ENCODE results near the gene LNX1.

LNX1 gene

GRCh38 chr4:53531585-53532224 lies 59.6 kb downstream of the LNX1 start:
- no peak for DNase-seq

DNA sequence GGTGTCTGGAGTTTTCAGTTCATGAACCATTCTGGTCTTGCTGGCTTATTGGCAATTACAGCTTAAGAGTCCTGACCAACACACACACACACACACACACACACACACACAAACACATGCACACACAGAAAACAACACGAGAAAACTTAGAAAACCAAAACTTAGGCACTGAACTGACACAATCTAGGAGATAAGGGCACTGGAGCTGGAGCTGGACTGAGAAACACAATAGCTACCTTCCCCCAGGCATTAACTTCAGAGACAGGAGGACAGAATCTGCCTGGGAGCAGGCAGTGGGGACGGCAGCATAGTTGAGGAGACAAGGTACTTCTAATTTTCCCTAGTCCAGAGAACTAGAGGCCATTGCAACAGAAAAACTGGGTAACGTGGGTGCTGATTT lies 62.3 kb downstream of the LNX1 start:
- DNase-seq = no peak

DNA sequence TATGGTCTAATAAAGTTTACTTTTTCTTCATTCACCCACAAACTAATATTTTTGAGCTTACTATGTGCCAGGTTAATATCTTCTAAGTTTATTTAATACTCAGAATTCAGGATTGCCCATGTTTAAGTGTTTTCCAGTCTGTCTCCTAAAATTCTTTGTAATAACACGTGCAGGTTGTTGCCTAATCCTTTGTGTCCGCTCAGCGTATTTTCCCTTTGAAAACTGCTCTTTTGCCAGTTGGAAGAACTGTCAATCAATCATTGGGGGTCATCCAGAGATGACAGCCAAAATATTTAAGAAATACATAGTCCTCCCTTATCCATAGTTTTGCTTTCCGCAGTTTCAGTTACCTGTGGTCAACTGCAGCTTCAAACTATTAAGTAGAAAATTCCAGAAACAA lies 63.4 kb downstream of the LNX1 start:
- DNase-seq = no peak

DNA sequence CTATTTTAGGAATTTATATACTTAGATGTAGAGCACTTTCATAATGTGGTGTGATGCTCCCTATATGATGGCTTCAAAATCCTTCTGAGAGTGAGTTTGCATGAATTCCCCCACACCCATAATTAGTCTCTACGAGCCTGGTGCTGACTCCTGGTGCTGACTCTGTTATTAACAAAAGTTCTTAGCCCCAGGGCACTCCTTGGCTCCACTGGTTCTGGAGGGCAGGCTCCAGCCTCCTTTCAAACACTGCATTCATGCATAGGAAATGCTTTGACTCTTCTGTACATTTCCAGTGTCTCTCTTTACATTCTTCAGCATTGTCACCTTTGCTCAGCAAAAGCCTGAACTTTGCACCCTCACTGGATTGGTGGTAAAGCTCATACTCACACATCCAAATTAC lies 64.0 kb downstream of the LNX1 start:
- DNase-seq = no peak

DNA sequence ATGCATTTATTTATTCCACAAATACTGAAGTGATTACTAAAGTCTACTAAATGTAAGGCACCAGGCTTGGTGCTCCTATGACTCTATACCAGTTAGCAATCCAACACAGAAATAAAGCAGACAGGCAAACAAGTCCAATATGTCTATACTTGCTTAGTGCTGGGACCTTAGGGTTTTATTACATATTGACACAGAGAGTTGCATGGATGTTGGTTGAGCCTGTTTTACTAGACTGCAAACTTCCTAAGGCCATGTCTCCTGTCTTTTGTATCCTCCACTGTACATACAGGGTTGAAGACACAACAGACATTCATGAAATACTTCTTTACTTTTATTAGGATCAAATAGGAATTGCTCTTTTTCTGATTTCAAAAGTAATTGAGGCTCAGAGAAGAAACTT lies 69.0 kb downstream of the LNX1 start:
- no peak for DNase-seq

- no peak for DNase-seq
Observed at GRCh38 chr4:53520116-53520515, 71.2 kb downstream of the LNX1 start.

DNA sequence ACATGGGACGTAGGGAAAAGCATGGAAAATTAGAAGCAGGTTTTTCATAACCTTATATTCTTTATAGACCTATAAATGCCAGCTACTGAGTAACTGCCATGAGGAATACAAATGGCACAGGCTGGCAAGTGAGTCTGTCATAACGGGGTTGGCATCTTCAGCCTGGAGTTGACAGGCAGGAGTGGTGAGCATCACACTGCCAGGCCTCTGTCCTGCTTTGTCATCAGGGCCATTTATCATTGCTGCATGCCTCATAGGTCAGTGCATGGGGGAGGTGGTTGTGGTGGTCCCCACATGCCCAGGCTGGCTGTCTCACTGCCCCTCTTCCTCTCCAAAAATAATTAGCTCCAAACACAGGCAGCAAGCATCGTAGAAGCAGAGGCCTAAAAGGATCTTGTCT lies 72.5 kb downstream of the LNX1 start:
- no peak for DNase-seq

GRCh38 chr4:53515076-53515475 lies 76.2 kb downstream of the LNX1 start:
- DNase-seq = no peak

DNA sequence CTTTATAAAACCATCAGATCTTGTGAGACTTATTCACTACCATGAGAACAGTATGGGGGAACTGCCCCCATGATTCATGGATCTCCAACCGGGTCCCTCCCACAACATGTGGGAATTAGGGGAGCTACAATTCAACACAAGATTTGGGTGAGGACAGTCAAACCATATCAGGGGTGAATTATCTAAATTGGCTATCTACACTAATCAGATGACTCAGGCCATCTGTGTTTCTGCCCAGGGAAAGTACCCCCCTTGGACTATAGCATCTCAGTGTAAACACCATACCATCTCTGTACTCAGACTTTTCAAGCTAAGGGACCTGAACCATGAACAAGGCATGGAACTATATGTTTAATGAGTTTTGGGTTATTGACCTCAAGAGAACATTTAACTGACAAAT lies 76.8 kb downstream of the LNX1 start:
- no peak for DNase-seq

DNA sequence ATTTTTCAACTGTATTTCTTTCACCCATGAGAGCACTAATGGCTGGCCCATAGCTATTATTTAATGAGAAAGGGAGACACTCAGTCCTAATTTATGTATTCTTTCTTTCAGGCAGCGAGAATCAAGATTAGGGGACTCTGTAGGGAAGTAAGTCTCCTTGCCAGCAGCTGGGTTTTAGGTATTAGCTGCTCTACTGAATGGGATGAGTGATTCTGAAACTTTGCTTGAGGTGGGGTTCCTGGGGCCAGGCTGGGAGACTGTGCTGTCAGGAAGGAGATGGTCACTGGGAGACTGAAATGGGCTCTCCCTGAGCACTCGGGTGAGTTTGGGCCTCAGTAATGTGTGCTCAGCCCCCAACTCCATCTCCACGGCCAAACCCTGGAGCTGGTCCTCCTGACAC lies 78.7 kb downstream of the LNX1 start:
- DNase-seq = no peak

DNA sequence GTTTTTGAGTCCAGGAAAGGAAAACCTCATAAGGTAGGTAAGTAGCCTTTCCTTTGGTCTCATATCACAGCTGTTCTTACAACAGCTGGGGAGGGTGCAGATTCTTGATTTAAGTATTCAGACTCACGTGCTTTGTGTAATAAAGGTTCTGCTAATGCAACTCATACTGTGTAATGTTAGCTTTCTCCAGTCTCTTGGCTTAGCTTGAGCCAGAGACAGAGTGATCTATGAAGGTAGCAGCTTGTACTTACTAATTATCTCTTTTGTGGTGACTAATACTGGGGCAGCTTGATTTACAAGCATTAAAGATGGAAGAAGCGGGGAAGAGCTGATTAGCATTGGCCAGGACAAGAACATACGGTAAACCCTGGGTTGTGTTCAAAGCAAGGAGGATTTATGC lies 80.3 kb downstream of the LNX1 start:
- DNase-seq = no peak

GRCh38 chr4:53510321-53510720 lies 81.0 kb downstream of the LNX1 start:
- no peak for DNase-seq

DNA sequence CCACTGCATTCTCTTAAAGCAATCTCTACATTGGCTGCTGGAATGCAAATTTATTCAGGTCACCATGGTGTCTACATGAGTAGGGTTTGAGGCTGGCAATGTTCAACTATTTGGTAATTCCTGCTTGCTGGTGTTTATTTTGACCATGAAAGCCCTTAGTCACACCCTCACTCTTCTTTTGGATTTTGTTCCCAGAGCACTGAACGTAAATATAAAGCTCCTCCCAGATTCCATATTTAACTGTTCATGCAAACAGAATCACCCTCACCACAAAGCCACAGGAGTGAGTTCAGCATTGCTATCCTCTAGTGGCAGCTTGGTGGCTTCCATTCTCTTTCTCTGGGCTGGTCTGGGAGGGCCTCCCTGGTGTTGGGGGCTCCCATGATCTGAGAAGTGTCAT lies 82.8 kb downstream of the LNX1 start:
- DNase-seq = no peak

- DNase-seq = peak; percentile 71
Observed at GRCh38 chr4:53507671-53508286, 83.5 kb downstream of the LNX1 start.

DNA sequence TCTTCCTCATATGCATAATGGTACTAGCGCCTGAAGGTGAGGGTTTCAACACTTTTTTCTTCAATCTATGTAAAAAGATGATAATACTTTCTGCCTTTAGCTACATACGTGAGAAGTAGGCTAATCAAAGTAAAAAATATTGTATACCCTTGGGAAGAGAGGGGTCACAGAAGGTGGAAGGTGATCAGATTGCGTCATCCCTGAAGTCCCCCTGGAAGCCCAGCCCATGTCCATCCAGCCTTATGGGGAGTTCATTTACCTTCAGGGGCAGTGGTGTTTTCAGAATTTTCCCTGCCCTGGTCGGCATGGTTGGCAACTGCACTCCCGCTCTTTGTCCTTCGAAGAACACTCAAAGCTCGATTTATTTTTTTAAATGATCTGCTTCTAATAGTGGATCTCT lies 84.2 kb downstream of the LNX1 start:
- DNase-seq = no peak

GRCh38 chr4:53505947-53506346 lies 85.3 kb downstream of the LNX1 start:
- no peak for DNase-seq

- DNase-seq = no peak
Observed at GRCh38 chr4:53502094-53502493, 89.2 kb downstream of the LNX1 start.

DNA sequence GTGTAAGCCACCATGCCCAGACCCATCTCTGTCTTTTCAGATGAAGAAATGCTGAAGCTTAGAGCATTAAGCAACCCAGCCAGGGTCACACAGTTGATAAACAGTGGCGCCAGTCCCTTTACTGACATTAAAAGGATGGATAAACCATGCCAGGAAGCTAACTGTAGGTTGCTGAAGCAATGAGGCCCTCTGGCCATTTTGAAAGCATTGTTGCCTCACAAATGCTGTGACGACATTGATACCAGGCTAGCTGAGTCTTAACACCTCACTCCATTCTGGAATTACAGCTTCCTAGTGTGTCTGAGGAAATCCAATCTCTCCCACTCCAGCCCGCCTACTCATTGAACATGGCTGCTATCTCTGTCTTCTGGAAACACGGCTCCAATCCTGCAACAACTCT lies 89.7 kb downstream of the LNX1 start:
- no peak for DNase-seq

GRCh38 chr4:53500546-53500945 lies 90.7 kb downstream of the LNX1 start:
- DNase-seq = no peak

- no peak for DNase-seq
Observed at GRCh38 chr4:53499791-53500190, 91.5 kb downstream of the LNX1 start.

- no peak for DNase-seq
Observed at GRCh38 chr4:53498706-53499105, 92.6 kb downstream of the LNX1 start.

DNA sequence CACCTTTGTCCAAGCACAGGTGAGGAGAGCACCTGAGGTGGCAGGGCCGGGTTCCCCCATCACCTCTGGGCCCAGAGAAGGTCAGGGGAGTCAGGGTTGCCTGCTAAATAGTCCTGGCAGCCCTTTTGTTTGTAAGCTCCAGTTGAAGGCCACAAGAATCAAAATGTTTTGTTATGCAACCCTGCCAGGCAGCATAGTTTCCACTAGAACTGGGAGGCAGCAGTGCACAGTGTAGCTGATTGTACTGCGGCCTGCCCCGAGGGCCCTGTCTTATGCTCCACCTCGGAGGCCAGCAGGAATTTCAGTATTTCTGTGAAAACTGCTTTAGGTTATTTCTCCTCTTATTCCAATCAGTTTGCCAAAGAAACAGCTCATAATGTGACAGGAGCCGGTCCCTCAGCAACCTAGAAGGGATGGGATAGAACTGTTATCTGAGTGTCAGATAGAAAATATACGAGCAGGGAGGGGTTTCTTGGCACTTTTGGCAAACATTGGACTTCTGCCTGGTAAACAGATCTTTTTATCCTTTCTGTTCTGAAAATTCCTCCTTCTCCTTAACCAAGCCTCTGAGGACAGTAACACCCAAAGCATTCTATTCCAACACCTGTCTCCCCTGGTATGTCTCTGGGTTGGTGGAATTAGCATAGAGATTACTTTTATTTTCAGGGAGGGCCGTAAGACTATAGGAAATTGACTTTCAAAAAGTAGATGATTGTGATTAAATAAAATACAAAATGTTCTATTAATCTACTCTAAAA lies 93.6 kb downstream of the LNX1 start:
- DNase-seq = peak; percentile 57

- no peak for DNase-seq
Observed at GRCh38 chr4:53494851-53495250, 96.4 kb downstream of the LNX1 start.

GRCh38 chr4:53490965-53491622 lies 100.2 kb downstream of the LNX1 start:
- DNase-seq = no peak
